Mammary epithelial cell (primary cell): ENCODE data around the gene LYPD6.

Experiments used
- EZH2 ChIP-seq: IDR thresholded peaks from 2 replicates; pipeline ENCODE4 v1.6.1; 2012; ENCODE audit warnings: low read length, inconsistent platforms, borderline replicate concordance
- TF ChIP-seq, protein P1 (sequence below), 2 donors: IDR thresholded peaks in 1 of 2; conservative IDR thresholded peaks in 1 of 2; 2 replicates each; pipeline ENCODE4 v1.5.1; 2011 to 2012; ENCODE audit warnings: inconsistent platforms in 2 of 2, low read length in 2 of 2, mild to moderate bottlenecking in 2 of 2, control low read depth in 1 of 2, low read depth in 1 of 2; ENCODE audit not compliant: insufficient read depth in 1 of 2; ENCODE audit errors: extremely low read depth in 1 of 2

DNA sequence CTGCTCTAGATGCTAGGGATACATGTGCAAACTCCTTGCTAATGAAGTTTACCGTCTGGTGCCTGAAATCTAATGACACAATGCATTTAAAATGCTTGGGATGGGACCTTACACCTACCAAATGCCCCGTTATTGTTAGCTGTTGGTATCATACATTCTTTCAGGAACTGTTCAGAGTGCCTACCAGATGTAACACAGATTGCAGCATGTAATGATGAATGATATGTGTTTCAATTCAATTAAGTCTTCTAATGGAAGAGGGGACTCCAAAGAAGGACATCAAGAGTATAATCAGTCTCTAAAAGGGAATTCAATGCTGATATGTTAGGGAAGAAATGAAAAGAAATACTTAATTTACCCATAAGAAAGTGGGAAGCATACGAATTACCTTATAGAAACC lies 3.2 kb downstream of the LYPD6 start:
- TF ChIP-seq, protein P1, sequence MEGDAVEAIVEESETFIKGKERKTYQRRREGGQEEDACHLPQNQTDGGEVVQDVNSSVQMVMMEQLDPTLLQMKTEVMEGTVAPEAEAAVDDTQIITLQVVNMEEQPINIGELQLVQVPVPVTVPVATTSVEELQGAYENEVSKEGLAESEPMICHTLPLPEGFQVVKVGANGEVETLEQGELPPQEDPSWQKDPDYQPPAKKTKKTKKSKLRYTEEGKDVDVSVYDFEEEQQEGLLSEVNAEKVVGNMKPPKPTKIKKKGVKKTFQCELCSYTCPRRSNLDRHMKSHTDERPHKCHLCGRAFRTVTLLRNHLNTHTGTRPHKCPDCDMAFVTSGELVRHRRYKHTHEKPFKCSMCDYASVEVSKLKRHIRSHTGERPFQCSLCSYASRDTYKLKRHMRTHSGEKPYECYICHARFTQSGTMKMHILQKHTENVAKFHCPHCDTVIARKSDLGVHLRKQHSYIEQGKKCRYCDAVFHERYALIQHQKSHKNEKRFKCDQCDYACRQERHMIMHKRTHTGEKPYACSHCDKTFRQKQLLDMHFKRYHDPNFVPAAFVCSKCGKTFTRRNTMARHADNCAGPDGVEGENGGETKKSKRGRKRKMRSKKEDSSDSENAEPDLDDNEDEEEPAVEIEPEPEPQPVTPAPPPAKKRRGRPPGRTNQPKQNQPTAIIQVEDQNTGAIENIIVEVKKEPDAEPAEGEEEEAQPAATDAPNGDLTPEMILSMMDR (conservative IDR thresholded peaks at IDR 0.05 in 1 of 2, IDR thresholded peaks at IDR 0.05 in 1 of 2; ENCODE audit: extremely low read depth in 1 of 2, insufficient read depth in 1 of 2, low read depth in 1 of 2, low read length in 2 of 2): no peak
- TF ChIP-seq EZH2: no peak
